Measurements from ENCODE around the gene AGBL4.

DNA sequence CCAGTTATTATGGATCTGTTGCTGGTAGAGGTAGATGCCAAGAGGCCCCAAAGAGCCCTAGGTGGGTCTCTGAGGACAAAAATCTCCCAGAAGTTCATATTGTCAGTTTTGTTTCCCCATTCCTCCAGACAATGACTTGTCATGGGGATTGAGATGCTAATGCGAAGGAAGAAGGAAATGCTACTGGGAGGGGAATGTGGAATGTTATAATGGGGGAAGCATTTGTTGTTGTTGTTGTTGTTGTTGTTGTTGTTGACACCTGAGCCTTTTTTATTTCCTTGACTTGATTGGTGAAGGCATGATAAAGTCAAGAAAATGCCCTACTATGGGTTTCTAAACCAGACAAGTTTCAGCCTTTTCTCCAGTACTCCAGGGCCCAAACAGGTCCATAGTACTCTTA lies 1356.0 kb downstream of the AGBL4 start:
- TF ChIP-seq, protein P1, sequence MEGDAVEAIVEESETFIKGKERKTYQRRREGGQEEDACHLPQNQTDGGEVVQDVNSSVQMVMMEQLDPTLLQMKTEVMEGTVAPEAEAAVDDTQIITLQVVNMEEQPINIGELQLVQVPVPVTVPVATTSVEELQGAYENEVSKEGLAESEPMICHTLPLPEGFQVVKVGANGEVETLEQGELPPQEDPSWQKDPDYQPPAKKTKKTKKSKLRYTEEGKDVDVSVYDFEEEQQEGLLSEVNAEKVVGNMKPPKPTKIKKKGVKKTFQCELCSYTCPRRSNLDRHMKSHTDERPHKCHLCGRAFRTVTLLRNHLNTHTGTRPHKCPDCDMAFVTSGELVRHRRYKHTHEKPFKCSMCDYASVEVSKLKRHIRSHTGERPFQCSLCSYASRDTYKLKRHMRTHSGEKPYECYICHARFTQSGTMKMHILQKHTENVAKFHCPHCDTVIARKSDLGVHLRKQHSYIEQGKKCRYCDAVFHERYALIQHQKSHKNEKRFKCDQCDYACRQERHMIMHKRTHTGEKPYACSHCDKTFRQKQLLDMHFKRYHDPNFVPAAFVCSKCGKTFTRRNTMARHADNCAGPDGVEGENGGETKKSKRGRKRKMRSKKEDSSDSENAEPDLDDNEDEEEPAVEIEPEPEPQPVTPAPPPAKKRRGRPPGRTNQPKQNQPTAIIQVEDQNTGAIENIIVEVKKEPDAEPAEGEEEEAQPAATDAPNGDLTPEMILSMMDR (conservative IDR thresholded peaks at IDR 0.05; ENCODE audit: low read depth, low read length): no peak
- no peak for TF ChIP-seq EZH2 (IDR thresholded peaks at IDR 0.05; ENCODE audit: low read length, unreplicated experiment)
